SIG-M5 (cell line): ENCODE measurements around the gene MEIS1.

Experiments
- DNase-seq: peaks from one replicate; lab custom pipeline; 2025; lab: John Stamatoyannopoulos, UW

Gene MEIS1

DNA sequence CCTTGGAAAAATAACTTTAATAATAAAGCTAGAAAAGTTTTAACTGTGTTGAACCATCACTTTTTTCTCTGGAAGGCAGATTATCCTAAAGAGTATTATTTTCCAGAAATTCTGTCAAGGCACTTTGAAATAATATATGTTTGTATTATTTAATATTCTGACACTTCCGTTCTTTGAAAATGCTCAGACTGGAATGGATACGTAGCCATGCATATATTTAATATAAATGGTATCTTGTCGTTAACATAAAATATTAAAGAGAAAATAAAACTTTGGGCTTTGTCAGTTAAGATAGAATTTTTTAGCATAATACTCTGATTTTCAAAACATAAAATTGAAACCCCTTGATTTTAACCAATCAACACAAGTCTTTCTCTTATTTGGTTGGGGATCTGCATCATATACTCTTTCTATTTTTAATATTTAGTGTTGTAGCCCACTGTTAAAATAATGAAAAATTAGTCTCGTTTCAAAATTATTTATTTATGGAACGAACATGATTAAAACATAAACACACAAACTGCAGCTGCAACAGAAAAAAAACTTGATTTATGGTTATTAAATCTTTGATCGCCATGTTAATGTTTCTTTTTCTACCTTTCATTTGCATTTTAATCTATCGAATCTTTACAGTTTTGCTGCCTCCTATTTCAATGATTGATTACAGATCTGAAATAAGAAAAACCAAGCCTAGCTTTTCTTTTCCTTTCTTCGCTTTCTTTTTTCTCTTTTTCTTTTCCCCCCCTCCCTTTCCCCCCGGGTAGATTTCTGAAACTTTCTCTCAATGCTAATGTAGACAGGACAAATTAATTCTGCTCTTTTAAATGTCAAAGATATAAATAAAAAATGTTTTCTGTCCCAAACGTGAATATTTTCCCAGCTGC is 145.5 kb downstream of the MEIS1 start:
- DNase-seq = no peak

DNA sequence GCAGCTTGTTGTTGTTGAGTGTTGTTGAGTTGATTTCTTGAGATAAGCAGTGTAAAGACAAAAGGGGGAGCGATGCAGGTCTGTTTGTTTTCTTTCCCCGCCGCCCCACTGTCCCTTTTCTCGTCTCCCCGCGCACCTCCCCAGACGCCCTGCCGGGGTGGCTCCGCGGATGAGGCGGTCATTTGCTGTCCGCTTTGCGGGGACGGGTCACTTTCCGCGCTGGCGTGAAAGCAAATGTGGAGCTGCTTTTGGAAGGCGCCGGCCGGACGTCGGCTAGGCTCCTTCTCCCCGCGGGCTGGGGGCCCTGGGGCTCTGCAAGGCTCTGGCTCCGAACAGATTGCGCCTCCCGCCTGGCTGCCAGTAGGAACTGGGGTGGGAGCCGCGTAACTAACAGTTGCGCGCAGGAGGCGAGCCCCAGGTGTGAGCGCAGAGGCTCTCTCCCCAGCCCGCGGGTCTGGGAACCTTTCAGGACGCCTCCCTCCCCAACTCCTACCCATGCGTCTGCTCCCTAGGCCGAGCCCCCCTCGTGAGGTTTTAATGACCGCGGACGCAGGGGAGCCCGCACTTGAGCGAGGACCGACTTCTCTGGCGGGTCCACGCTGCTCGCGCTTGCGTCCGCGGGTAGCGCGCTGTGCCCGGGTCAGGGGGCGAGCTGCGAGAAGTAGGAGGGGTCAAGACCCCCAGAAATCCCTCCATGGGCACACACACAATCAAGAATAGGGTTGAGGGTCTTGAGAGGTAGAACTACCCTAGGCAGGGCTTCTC is 146.6 kb downstream of the MEIS1 start:
- DNase-seq = no peak

GRCh38 chr2:66582104-66582986 is 147.4 kb downstream of the MEIS1 start:
- DNase-seq = no peak

GRCh38 chr2:66582987-66583880 is 148.3 kb downstream of the MEIS1 start:
- DNase-seq = no peak

- DNase-seq = no peak
These were observed 149.0 kb downstream of the MEIS1 start for GRCh38 chr2:66583881-66584280.

DNA sequence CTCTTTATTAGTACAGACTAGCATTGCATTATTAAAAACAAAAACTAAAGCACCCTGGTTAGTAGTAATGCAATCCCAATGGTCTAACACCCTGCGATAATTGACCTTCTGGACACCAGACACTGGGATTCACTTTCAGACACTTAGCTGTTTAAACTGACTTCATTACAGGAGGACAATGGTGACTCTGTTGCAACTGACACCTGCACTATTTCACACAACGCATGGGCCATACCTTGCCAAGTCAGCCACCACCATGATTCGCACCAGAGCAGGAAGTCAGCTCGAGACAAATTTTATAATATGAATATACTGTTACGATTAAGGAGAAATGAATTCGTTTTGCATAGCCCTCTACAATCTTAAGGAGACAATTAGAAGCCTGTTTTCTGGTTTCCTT is 150.7 kb downstream of the MEIS1 start:
- DNase-seq = no peak

DNA sequence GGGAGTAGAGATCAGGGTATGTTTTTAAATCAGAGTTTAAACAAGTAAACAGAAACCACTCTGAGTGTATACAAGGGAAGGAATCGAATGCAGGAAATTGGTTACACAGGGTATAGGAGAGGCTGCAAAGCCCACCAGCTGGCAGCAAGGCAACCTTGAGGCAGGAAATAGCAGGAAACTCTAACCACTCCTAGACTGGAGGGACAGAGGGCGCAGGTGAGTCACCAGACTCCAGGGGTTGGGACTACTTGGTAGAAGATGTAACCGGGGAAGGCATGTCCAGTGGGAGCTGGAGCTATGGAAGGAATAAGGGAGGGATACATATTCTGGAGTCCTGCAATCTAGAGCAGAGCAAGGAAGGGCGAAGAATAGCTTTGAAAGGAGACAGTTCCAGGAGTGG is 152.3 kb downstream of the MEIS1 start:
- DNase-seq = no peak

GRCh38 chr2:66594001-66594400 is 159.1 kb downstream of the MEIS1 start:
- DNase-seq = no peak

GRCh38 chr2:66595556-66595955 is 160.6 kb downstream of the MEIS1 start:
- DNase-seq = no peak

DNA sequence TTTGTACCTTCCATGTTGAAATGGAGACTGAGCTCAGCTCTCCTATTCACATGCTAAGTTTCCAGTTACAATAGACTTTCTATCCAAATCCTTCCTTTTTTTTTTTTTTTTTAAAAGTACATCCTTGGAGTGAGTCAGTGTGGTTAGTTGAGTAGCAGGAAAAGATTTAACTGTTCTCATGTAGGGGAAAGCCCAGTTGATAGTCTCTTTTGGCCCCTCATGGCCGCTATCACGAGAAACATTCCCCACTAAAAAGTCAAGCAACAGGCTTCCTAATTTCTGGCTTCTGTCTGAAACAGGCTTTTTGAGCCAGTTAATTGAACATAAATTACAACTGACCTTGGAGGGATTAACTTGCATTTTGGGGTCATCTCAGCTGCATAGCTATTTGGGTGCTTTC is 161.3 kb downstream of the MEIS1 start:
- no peak for DNase-seq

- DNase-seq = no peak
These were observed 166.7 kb downstream of the MEIS1 start for GRCh38 chr2:66601624-66602023.

DNA sequence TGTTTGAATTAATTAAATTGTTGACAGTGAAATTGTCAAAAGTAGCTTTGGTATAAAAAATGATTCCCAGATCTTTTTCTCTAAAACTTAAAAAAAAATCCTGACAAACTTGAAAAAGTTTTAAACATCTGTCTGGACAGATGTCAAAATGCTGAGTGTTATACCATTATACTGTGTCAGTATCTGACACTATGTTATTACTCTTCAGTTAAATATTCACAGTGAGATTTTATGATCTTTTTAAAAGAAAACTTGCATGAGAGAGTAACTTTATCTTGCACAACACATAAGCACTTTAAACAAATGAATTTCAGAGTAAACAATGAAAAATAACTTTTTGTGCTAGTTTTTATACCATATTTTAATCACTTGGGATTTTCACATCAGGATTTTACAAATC is 167.4 kb downstream of the MEIS1 start:
- DNase-seq = no peak

DNA sequence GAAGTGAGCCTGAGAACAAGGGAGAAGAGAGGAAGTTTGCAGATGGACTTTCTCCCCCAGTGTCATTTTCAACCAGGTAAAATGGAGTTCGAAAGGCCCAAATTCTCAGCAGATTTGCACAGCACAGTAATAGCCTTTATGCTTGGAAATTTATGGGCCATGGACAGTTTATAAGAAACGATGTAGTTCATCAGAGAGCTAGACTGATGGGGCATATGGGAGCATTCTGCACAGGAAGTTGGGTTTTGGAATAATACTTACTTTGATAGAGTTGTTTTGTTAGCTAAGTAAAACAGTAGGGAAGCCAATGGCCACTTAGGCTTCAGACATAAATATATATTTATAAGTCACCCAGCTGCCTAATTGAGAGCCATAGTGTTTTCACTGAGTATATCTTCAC is 169.4 kb downstream of the MEIS1 start:
- no peak for DNase-seq

DNA sequence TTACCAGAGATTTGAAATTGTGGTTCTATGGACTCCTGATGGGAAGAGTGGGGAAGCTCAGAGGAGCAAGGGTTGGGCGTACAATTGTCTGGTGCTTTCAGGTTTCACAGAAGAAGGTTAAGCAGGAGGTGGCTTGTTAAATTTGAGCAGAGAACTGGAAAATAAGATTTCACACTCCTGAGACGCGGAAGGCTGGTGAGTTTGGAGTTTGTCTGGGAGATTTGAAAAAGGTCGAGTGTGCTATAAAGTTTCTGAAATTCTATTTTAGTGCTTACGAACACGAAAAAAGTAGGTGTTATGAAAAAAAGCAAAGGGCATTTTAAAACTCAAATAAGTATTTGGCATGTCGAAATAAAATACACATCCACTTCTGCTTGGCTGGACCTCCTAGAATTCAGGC is 170.1 kb downstream of the MEIS1 start:
- no peak for DNase-seq

GRCh38 chr2:66607152-66607551 is 172.2 kb downstream of the MEIS1 start:
- DNase-seq = no peak
